Neural cell (in vitro differentiated cells): ENCODE results near the gene ORC2.

Experiments used
- CTCF ChIP-seq: fragments of 450-650 bp; IDR thresholded peaks from 2 replicates; pipeline ENCODE4 v1.5.1; 2014; ENCODE audit warnings: antibody characterized with exemption, mild to moderate bottlenecking, moderate library complexity; ENCODE audit not compliant: poor library complexity, severe bottlenecking
- EZH2 ChIP-seq: fragments of 200-600, 300-800 bp; shearing (Covaris generic), sonication (generic); IDR thresholded peaks from 2 replicates; pipeline ENCODE4 v1.6.1; 2014; ENCODE audit warnings: antibody characterized with exemption, low read length, borderline replicate concordance, mild to moderate bottlenecking; ENCODE audit not compliant: insufficient read depth, poor library complexity, severe bottlenecking
- POLR2AphosphoS5 ChIP-seq: IDR thresholded peaks from 2 replicates; pipeline ENCODE4 v1.6.1; 2012
- SMC3 ChIP-seq: fragments of 450-650 bp; conservative IDR thresholded peaks from 2 replicates; pipeline ENCODE4 v1.6.1; 2014; ENCODE audit warnings: antibody characterized with exemption, mild to moderate bottlenecking, moderate library complexity; ENCODE audit not compliant: poor library complexity

GRCh38 chr2:200963124-200963917 lies at the start of gene ORC2:
- TF ChIP-seq CTCF: peak; percentile 90
- TF ChIP-seq EZH2: no peak
- peak; percentile 79 for TF ChIP-seq SMC3
- TF ChIP-seq POLR2AphosphoS5: peak; percentile 82
